ENCODE results near the gene CXCL13.
A peak's percentile ranks its signal among the peaks of the same experiment; 100 is the strongest.
"Not testable (repeated sequence)": the region's sequence is repeated elsewhere in the genome, so short reads cannot be mapped to it uniquely, and the experiment has no call there.

CXCL13 gene

GRCh38 chr4:77613267-77613666 is 7.6 kb downstream of the CXCL13 start:
- no peak for DNase-seq

- no peak for DNase-seq
Measured at GRCh38 chr4:77615153-77615552, 9.5 kb downstream of the CXCL13 start.

- DNase-seq, result no peak
Measured at GRCh38 chr4:77617203-77617602, 11.6 kb downstream of the CXCL13 start.

- DNase-seq, result peak; percentile 51
Measured at GRCh38 chr4:77618383-77619241, 13.0 kb downstream of the CXCL13 start.

GRCh38 chr4:77619408-77619807 is 13.8 kb downstream of the CXCL13 start:
- no peak for DNase-seq

- DNase-seq, result no peak
Measured at GRCh38 chr4:77621254-77621653, 15.6 kb downstream of the CXCL13 start.

- no peak for DNase-seq
Measured at GRCh38 chr4:77623091-77623490, 17.5 kb downstream of the CXCL13 start.

- DNase-seq, result no peak
Measured at GRCh38 chr4:77624213-77624612, 18.6 kb downstream of the CXCL13 start.

- DNase-seq, result no peak
Measured at GRCh38 chr4:77625485-77625884, 19.9 kb downstream of the CXCL13 start.

- no peak for DNase-seq
Measured at GRCh38 chr4:77629885-77630284, 24.3 kb downstream of the CXCL13 start.

GRCh38 chr4:77631276-77631675 is 25.7 kb downstream of the CXCL13 start:
- no peak for DNase-seq

GRCh38 chr4:77634132-77634785 is 28.6 kb downstream of the CXCL13 start:
- no peak for DNase-seq

GRCh38 chr4:77635246-77635645 is 29.6 kb downstream of the CXCL13 start:
- DNase-seq, result no peak

GRCh38 chr4:77635876-77636275 is 30.3 kb downstream of the CXCL13 start:
- no peak for DNase-seq

- peak; percentile 88 for DNase-seq
Measured at GRCh38 chr4:77636902-77637301, 31.3 kb downstream of the CXCL13 start.

- DNase-seq, result not testable (repeated sequence)
Measured at GRCh38 chr4:77644069-77644468, 38.4 kb downstream of the CXCL13 start.

- no peak for DNase-seq
Measured at GRCh38 chr4:77650787-77651186, 45.2 kb downstream of the CXCL13 start.

- DNase-seq, result no peak
Measured at GRCh38 chr4:77651820-77652219, 46.2 kb downstream of the CXCL13 start.

GRCh38 chr4:77652237-77652897 is 46.7 kb downstream of the CXCL13 start:
- DNase-seq, result no peak

GRCh38 chr4:77653162-77653758 is 47.6 kb downstream of the CXCL13 start:
- DNase-seq, result no peak

- DNase-seq, result not testable (repeated sequence)
Measured at GRCh38 chr4:77660318-77660717, 54.7 kb downstream of the CXCL13 start.
